ENCODE results near the gene NUDT9.
A peak's percentile ranks its signal among the peaks of the same experiment; 100 is the strongest.
"Not testable (repeated sequence)": the region's sequence is repeated elsewhere in the genome, so short reads cannot be mapped to it uniquely, and the experiment has no call there.

NUDT9 gene, protein sequence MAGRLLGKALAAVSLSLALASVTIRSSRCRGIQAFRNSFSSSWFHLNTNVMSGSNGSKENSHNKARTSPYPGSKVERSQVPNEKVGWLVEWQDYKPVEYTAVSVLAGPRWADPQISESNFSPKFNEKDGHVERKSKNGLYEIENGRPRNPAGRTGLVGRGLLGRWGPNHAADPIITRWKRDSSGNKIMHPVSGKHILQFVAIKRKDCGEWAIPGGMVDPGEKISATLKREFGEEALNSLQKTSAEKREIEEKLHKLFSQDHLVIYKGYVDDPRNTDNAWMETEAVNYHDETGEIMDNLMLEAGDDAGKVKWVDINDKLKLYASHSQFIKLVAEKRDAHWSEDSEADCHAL

GRCh38 chr4:87422104-87423052 lies at the start of gene NUDT9:
NUDT9 (plus strand) TSS chr4:87422573; CDS start chr4:87422906, 333 bp downstream.
- Mint-ChIP-seq H3K4me1 (peaks cover 10% of the 10 kb centered on the region), H3K27ac (peak within 1 kb of the TSS; percentile 93), H3K27me3 (no peaks in the 10 kb centered on the region), H3K9me3 (no peaks in the 10 kb centered on the region), H3K36me3 (no peaks in the 10 kb centered on the region), H3K4me3 (peak within 1 kb of the TSS; percentile 99)
- DNase-seq (ENCODE audit: low spot score in 2 of 2), result peak; percentile 67 to 87
- ATAC-seq (ENCODE audit: low read depth), result peak; percentile 89

GRCh38 chr4:87375719-87376291 lies 46.6 kb upstream of the NUDT9 start:
- Mint-ChIP-seq H3K27me3 (no peaks in the 10 kb centered on the region), H3K27ac (no peak overlapping the region), H3K36me3 (peaks cover 14% of the 10 kb centered on the region), H3K4me1 (no peaks in the 10 kb centered on the region), H3K9me3 (no peaks in the 10 kb centered on the region), H3K4me3 (no peak overlapping the region)
- ATAC-seq (ENCODE audit: low read depth), result peak; percentile 46
- peak in 1 of 2 donors; percentile 18 for DNase-seq (ENCODE audit: low spot score in 2 of 2)

DNA sequence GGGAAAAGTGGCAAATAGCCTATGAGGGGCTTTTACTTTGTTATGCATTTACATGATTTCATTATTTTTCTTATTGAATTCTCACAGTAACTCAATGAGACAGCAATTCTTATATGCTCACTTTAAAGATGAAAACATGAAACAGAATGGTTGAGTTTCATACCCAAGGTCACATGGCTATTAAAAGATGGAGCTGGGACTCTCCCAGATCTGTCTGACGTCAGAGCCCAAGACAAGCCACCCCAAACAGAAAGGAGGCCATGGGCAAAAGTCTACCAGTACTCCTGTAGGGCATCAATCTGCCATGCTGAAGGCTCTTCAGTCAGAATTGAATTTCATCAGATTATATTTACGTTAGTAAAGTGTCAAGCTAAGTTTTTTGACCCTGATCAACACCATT lies 44.6 kb upstream of the NUDT9 start:
- no peaks in the 10 kb centered on the region for H3K9me3 Mint-ChIP-seq
- H3K27ac Mint-ChIP-seq, result peak overlapping the region; percentile 55
- peaks cover under 1% of the 10 kb centered on the region for H3K4me1 Mint-ChIP-seq
- ATAC-seq (ENCODE audit: low read depth) (peak; percentile 74), DNase-seq (ENCODE audit: low spot score in 2 of 2) (no peak)
- H3K4me3 Mint-ChIP-seq, result no peak overlapping the region
- H3K36me3 Mint-ChIP-seq, result peaks cover 14% of the 10 kb centered on the region
- H3K27me3 Mint-ChIP-seq, result no peaks in the 10 kb centered on the region

- Mint-ChIP-seq H3K27me3 (no peaks in the 10 kb centered on the region), H3K9me3 (peaks cover 4% of the 10 kb centered on the region), H3K27ac (no peak overlapping the region), H3K36me3 (peaks cover 23% of the 10 kb centered on the region), H3K4me3 (no peak overlapping the region), H3K4me1 (peaks cover 18% of the 10 kb centered on the region)
- ATAC-seq (ENCODE audit: low read depth) (no peak), DNase-seq (ENCODE audit: low spot score in 2 of 2) (no peak)
These were observed 40.3 kb upstream of the NUDT9 start for GRCh38 chr4:87382116-87382515.

- DNase-seq (ENCODE audit: low spot score in 2 of 2) (no peak), ATAC-seq (ENCODE audit: low read depth) (no peak)
- Mint-ChIP-seq H3K27ac (peak overlapping the region; percentile 80), H3K4me3 (no peak overlapping the region), H3K9me3 (peaks cover 6% of the 10 kb centered on the region), H3K27me3 (no peaks in the 10 kb centered on the region), H3K4me1 (peaks cover 24% of the 10 kb centered on the region), H3K36me3 (peaks cover 28% of the 10 kb centered on the region)
These were observed 39.4 kb upstream of the NUDT9 start for GRCh38 chr4:87382931-87383330.

DNA sequence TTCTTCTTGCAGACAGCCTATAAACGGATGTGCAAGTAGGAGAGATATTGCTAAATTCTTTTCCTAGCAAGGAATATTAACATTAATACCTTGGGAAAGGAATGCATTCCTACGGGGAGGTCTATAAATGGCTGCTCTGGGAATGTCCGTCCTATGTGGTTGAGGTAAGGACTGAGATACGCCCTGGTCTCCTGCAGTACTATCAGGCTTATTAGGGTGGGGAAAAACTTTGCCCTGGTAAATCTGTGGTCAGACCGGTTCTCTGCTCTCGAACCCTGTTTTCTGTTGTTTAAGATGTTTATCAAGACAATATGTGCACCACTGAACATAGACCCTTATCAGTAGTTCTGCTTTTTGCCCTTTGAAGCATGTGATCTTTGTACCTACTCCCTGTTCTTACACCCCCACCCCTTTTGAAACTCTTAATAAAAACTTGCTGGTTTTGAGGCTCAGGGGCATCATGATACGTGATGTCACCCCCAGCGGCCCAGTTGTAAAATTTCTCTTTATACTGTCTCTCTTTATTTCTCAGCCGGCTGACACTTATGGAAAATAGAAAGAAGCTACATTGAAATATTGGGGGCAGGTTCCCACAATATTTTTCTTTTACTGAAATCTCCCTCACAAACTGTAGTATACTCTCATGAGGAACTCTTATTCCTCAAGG lies 37.8 kb upstream of the NUDT9 start:
- not testable (repeated sequence) for DNase-seq (ENCODE audit: low spot score in 2 of 2); H3K27me3 Mint-ChIP-seq; H3K4me3 Mint-ChIP-seq; ATAC-seq (ENCODE audit: low read depth); H3K9me3 Mint-ChIP-seq
- Mint-ChIP-seq H3K36me3 (peaks cover 33% of the 10 kb centered on the region), H3K27ac (peak overlapping the region; percentile 25), H3K4me1 (peaks cover 34% of the 10 kb centered on the region)

DNA sequence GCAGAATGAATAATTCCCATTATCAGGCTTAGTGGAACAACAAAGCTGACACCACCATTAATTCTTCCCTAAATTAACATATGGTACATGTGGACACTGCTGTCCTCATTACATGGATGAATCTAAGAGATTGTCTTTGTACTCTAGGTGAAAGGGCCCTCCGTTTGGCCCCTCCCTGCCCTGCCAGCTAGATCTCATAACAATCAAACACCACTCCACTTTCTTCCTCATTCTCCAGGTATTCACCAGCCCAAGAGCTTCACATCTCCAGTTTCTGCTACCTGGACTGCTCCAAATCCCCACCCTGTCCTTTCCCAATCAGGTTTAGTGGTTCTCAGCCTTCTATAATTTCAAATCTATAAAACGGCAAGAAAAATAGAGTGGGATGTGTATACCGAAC lies 35.1 kb upstream of the NUDT9 start:
- Mint-ChIP-seq H3K36me3 (peaks cover 26% of the 10 kb centered on the region), H3K27me3 (no peaks in the 10 kb centered on the region), H3K9me3 (peaks cover 6% of the 10 kb centered on the region), H3K4me1 (peaks cover 36% of the 10 kb centered on the region), H3K4me3 (no peak overlapping the region), H3K27ac (peak overlapping the region; percentile 10)
- ATAC-seq (ENCODE audit: low read depth) (no peak), DNase-seq (ENCODE audit: low spot score in 2 of 2) (no peak)

- Mint-ChIP-seq H3K4me1 (peaks cover 30% of the 10 kb centered on the region), H3K27me3 (no peaks in the 10 kb centered on the region), H3K9me3 (peaks cover 6% of the 10 kb centered on the region), H3K36me3 (peaks cover 19% of the 10 kb centered on the region), H3K27ac (no peak overlapping the region), H3K4me3 (peak overlapping the region; percentile 96)
- ATAC-seq (ENCODE audit: low read depth), result no peak
- no peak for DNase-seq (ENCODE audit: low spot score in 2 of 2)
These were observed 33.5 kb upstream of the NUDT9 start for GRCh38 chr4:87388901-87389300.

- Mint-ChIP-seq H3K27ac (peak overlapping the region; percentile 83), H3K4me1 (peaks cover 26% of the 10 kb centered on the region), H3K4me3 (peak overlapping the region; percentile 96), H3K36me3 (peaks cover 13% of the 10 kb centered on the region)
- not testable (repeated sequence) for H3K27me3 Mint-ChIP-seq; H3K9me3 Mint-ChIP-seq; DNase-seq (ENCODE audit: low spot score in 2 of 2); ATAC-seq (ENCODE audit: low read depth)
These were observed 32.3 kb upstream of the NUDT9 start for GRCh38 chr4:87390055-87390454.

DNA sequence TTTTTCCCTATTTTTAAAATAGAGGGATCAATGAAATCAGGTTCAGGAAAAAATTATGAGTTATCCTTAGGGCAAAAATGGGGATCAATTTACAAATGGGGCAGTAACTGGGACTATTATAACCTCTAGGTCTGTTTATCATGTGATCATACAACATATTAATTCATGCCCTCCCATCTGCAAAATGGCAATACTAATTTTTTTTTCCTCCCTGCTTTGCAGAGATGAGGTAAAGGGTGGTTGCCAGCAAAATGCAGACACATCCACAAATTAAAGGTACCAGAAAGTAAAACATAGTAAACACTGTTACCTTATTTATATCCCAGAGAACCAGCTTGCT lies 31.9 kb upstream of the NUDT9 start:
- DNase-seq (ENCODE audit: low spot score in 2 of 2), result no peak
- Mint-ChIP-seq H3K36me3 (peaks cover 10% of the 10 kb centered on the region), H3K4me3 (peak overlapping the region; percentile 96), H3K27me3 (no peaks in the 10 kb centered on the region), H3K27ac (peak overlapping the region; percentile 83), H3K4me1 (peaks cover 23% of the 10 kb centered on the region), H3K9me3 (peaks cover 2% of the 10 kb centered on the region)
- ATAC-seq (ENCODE audit: low read depth), result no peak

DNA sequence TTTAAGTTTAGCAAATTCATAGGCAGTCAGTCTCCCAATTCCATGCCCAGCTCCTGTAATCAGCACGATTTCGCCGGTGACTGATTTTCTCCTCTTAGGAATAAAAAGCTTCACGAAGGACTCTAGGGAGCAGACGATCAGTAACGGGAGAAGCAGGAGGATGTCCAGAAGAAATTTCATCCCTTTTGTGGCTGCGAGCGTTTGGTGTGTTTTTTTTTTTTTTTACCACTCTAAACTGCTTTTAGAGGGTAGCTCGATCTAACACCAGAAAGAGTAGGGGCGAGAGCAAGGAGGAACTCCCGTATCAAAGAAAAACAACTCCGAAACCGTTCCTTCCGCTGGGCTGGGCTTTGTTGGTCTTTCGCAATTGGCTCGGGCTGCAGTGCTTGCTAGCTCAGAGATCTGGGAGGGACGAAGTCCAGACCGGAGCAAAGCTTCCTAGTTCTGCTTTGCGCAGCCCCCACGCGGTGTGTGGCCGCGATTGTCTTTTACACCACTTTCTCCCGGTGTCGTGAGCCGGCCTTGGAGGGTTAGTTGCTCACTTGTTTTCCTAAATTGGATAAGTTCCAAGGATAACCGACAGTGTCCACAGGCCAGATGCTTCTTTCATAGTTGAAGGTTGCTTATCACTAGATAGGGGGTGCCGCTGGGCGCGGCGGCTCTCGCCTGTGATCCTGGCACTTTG lies 31.3 kb upstream of the NUDT9 start, which contains the start of gene HSD17B11:
HSD17B11 (minus strand) TSS at position 298 of the 685 bp plus-strand sequence; CDS start at position 180, 118 bp downstream.
- Mint-ChIP-seq H3K27me3 (no peaks in the 10 kb centered on the region), H3K36me3 (peaks cover 10% of the 10 kb centered on the region), H3K27ac (peak within 1 kb of the TSS; percentile 83), H3K9me3 (peaks cover 2% of the 10 kb centered on the region), H3K4me3 (peak within 1 kb of the TSS; percentile 96), H3K4me1 (peaks cover 23% of the 10 kb centered on the region)
- peak; percentile 67 to 70 for DNase-seq (ENCODE audit: low spot score in 2 of 2)
- ATAC-seq (ENCODE audit: low read depth), result peak; percentile 98

DNA sequence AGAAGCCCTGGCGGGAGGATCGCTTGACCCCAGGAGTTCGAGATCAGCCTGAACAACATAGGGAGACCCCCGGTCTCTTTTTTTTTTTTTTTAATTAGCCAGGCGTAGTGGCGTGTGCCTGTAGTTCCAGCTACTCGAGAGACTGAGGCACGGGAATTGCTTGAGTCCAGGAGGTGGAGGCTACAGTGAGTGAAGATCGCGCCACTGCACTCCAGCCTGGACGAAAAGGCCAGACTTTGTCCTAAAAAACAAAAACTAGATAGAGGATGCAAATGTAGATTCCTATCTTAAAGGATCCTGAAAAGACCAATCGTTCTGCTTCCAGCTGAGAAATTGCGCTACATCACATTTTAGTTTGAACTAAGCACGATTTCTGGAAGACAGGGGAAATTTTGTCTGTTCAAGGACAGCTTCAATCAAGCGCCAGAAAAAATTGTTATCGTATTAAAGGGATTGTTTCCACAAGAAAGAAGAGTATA lies 30.8 kb upstream of the NUDT9 start:
- DNase-seq (ENCODE audit: low spot score in 2 of 2) (no peak), ATAC-seq (ENCODE audit: low read depth) (peak; percentile 5)
- Mint-ChIP-seq H3K9me3 (peaks cover 2% of the 10 kb centered on the region), H3K27ac (peak overlapping the region; percentile 83), H3K4me3 (peak overlapping the region; percentile 96), H3K36me3 (peaks cover 10% of the 10 kb centered on the region), H3K4me1 (peaks cover 23% of the 10 kb centered on the region), H3K27me3 (no peaks in the 10 kb centered on the region)

DNA sequence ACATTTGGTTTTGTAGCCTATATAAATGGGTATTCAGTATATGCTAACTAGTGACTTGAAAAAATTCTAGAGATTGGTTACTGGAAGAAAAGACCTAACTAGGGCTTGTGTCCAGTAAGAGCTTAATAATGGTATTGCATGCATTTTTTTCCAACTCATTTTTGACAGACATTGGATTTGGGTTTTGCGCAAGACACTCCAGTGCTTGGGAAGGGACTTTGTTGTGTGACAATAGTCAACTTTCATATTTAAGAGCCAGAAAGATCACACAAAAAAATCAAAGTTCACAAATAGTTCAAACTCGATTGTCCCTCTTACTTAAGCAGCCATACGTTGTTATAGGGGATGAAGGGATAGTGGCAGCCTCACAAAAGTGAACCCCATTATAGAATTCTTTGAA lies 30.2 kb upstream of the NUDT9 start:
- no peaks in the 10 kb centered on the region for H3K27me3 Mint-ChIP-seq
- ATAC-seq (ENCODE audit: low read depth), result no peak

More for the DNA sequence above, 30.2 kb upstream of the NUDT9 start:
- DNase-seq (ENCODE audit: low spot score in 2 of 2), result no peak
- peaks cover 9% of the 10 kb centered on the region for H3K36me3 Mint-ChIP-seq
- peaks cover 2% of the 10 kb centered on the region for H3K9me3 Mint-ChIP-seq
- no peak overlapping the region for H3K27ac Mint-ChIP-seq
- peaks cover 18% of the 10 kb centered on the region for H3K4me1 Mint-ChIP-seq
- H3K4me3 Mint-ChIP-seq, result no peak overlapping the region

All from memory B cell (primary cell).